HepG2 (cell line): ENCODE data around the gene F13B. TPM values are rescaled to one million over a fixed set of nuclear protein-coding genes. Genes with fewer than 3 reads are reported as not detected.

Source experiments
- ATAC-seq: fragments of 200-7000 bp; cut with Tn5 transposase; 3 replicates; pipeline ENCODE4 v1.9.1; 2020; ENCODE audit warnings: mild to moderate bottlenecking, moderate library complexity
- BruUV-seq: library from RNA; stranded (reverse); fragments of 400-500 nt; replicated peaks from 2 replicates; lab custom pipeline; 2021; lab: Mats Ljungman, UMichigan
- CTCF ChIA-PET: fragments of 300-600 bp; formaldehyde crosslinking; extraction: SDS; loops from one replicate; lab custom pipeline; 2021; ENCODE audit warnings: low total read pairs, inconsistent platforms, low intra/inter-chr PET ratio; lab: Yijun Ruan, JAX
- POLR2A ChIA-PET: fragments of 350-600 bp; sonication (Branson Sonifier 250); formaldehyde crosslinking; loops from one replicate; lab custom pipeline; 2020; ENCODE audit warnings: antibody characterized with exemption, inconsistent platforms; lab: Yijun Ruan, JAX
- DNase-seq: peaks from one replicate; pipeline ENCODE4 v3.0.0-alpha.2; 2015; ENCODE audit warnings: low spot score
- FAIRE-seq: peaks from 3 replicates; lab custom pipeline; 2011; peaks lifted over from hg19 to GRCh38; lab: Jason Lieb, UNC
- H2AFZ ChIP-seq: one replicate; pipeline ENCODE4 v1.6.1; 2011; ENCODE audit warnings: low read length, inconsistent platforms
- H3K27ac ChIP-seq: fragments of 300-600 bp; 3 replicates; pipeline ENCODE4 v1.8.0; 2011; ENCODE audit warnings: mixed run types, mild to moderate bottlenecking, mixed read lengths, low read length, inconsistent platforms; ENCODE audit not compliant: insufficient read depth; ENCODE audit errors: extremely low read length
- H3K27me3 ChIP-seq, 2 experiments: fragments of 200-600 bp in 1 of 2; 2 replicates in 1 of 2; 3 replicates in 1 of 2; pipeline versions ENCODE4 v1.6.0 to v1.8.0; 2011; ENCODE audit warnings: low read length in 2 of 2, mild to moderate bottlenecking in 2 of 2, moderate library complexity in 2 of 2, inconsistent platforms in 1 of 2; ENCODE audit not compliant: insufficient read depth in 2 of 2, control insufficient read depth in 1 of 2
- H3K36me3 ChIP-seq, 2 experiments: fragments of 200-600 bp in 1 of 2; replicated peaks in 1 of 2; 2 replicates in 1 of 2; 3 replicates in 1 of 2; pipeline versions ENCODE4 v1.5.1 to v1.8.0; 2011; ENCODE audit warnings: low read length in 2 of 2, inconsistent platforms in 1 of 2; ENCODE audit not compliant: insufficient read depth in 2 of 2, control insufficient read depth in 1 of 2
- H3K4me1 ChIP-seq: 2 replicates; pipeline ENCODE4 v1.5.1; 2012; ENCODE audit warnings: low read length, inconsistent platforms; ENCODE audit not compliant: insufficient read depth
- H3K4me2 ChIP-seq: 2 replicates; pipeline ENCODE4 v1.6.0; 2011; ENCODE audit warnings: low read depth, low read length, inconsistent platforms
- H3K4me3 ChIP-seq, 3 experiments: fragments of 200-600 bp in 1 of 3; sonication (generic), shearing (Covaris generic) in 1 of 3; replicated peaks in 1 of 3; 2 replicates each; pipeline ENCODE4 v1.5.1; 2011 to 2016; ENCODE audit warnings: low read length in 3 of 3, inconsistent platforms in 2 of 3, low read depth in 2 of 3, mild to moderate bottlenecking in 2 of 3, control low read depth in 1 of 3, mixed read lengths in 1 of 3; ENCODE audit not compliant: insufficient read depth in 1 of 3
- H3K79me2 ChIP-seq: one replicate; pipeline ENCODE4 v1.6.1; 2011; ENCODE audit warnings: low read length, inconsistent platforms; ENCODE audit not compliant: insufficient read depth
- H3K9ac ChIP-seq: 2 replicates; pipeline ENCODE4 v1.6.0; 2011; ENCODE audit warnings: mild to moderate bottlenecking, low read depth, low read length, inconsistent platforms; ENCODE audit not compliant: insufficient read depth
- H3K9me3 ChIP-seq: 2 replicates; pipeline ENCODE4 v1.5.1; 2012; ENCODE audit warnings: mild to moderate bottlenecking, low read length
- H4K20me1 ChIP-seq: 2 replicates; pipeline ENCODE4 v1.6.0; 2011; ENCODE audit warnings: inconsistent platforms, mild to moderate bottlenecking, low read length, moderate library complexity; ENCODE audit not compliant: insufficient read depth
- HHEX ChIP-seq: IDR thresholded peaks from 2 replicates; pipeline ENCODE4 v1.6.1; 2016; ENCODE audit warnings: control low read depth
- KLF6 ChIP-seq: IDR thresholded peaks from 2 replicates; pipeline ENCODE4 v1.8.0; 2016; ENCODE audit warnings: missing biosample characterization, missing genetic modification reagents
- MAFK ChIP-seq, 2 experiments: IDR thresholded peaks in 1 of 2; conservative IDR thresholded peaks in 1 of 2; 2 replicates each; pipeline ENCODE4 v1.6.1; 2011; ENCODE audit warnings: improper control_type of control experiment in 2 of 2, low read length in 2 of 2
- NCOR1 ChIP-seq: fragments of 200-600 bp; sonication (generic); IDR thresholded peaks from 2 replicates; pipeline ENCODE4 v1.7.0; 2017; ENCODE audit warnings: antibody characterized with exemption, low read length, borderline replicate concordance
- NFE2L2 ChIP-seq: fragments of 150-350 bp; IDR thresholded peaks from 2 replicates; pipeline ENCODE4 v1.6.1; 2014; ENCODE audit warnings: low read length
- SAFB2 ChIP-seq: sonication (generic); formaldehyde crosslinking; IDR thresholded peaks from 2 replicates; pipeline ENCODE4 v1.5.1; 2020; ENCODE audit warnings: missing genetic modification reagents, low read depth, mild to moderate bottlenecking, borderline replicate concordance
- SALL2 ChIP-seq: sonication (generic); formaldehyde crosslinking; IDR thresholded peaks from 2 replicates; pipeline ENCODE4 v1.8.1; 2023; ENCODE audit warnings: mild to moderate bottlenecking, missing genetic modification reagents, inconsistent platforms
- TBX2 ChIP-seq: sonication (generic); formaldehyde crosslinking; IDR thresholded peaks from 2 replicates; pipeline ENCODE4 v1.5.0; 2020; ENCODE audit warnings: missing genetic modification reagents, mild to moderate bottlenecking, borderline replicate concordance
- TEAD3 ChIP-seq: optimal IDR thresholded peaks from 2 replicates; pipeline ENCODE3; 2016; ENCODE audit warnings: borderline replicate concordance
- U2AF1 ChIP-seq: fragments of 200-400 bp; formaldehyde crosslinking; optimal IDR thresholded peaks from 2 replicates; pipeline ENCODE3; 2017; ENCODE audit warnings: mild to moderate bottlenecking, low read depth, low read length
- ZEB1 ChIP-seq: IDR thresholded peaks from 2 replicates; pipeline ENCODE4 v1.6.1; 2012; ENCODE audit warnings: mild to moderate bottlenecking, low read depth, inconsistent platforms; ENCODE audit not compliant: insufficient replicate concordance
- ZFP36 ChIP-seq: fragments of 150-350 bp; IDR thresholded peaks from 2 replicates; pipeline ENCODE4 v1.6.1; 2018; ENCODE audit warnings: borderline replicate concordance, low read length, low read depth; ENCODE audit not compliant: partially characterized antibody
- ZNF101 ChIP-seq: sonication (generic); formaldehyde crosslinking; IDR thresholded peaks from 2 replicates; pipeline ENCODE4 v1.4.0; 2020; ENCODE audit warnings: mild to moderate bottlenecking, low read depth, missing genetic modification reagents, borderline replicate concordance
- ZNF138 ChIP-seq: sonication (generic); formaldehyde crosslinking; IDR thresholded peaks from 2 replicates; pipeline ENCODE4 v1.5.0; 2020; ENCODE audit warnings: mild to moderate bottlenecking, low read depth, missing genetic modification reagents
- ZNF431 ChIP-seq: sonication (generic); formaldehyde crosslinking; IDR thresholded peaks from 2 replicates; pipeline ENCODE4 v1.9.0; 2022; ENCODE audit warnings: missing genetic modification reagents, low read depth, mild to moderate bottlenecking, borderline replicate concordance
- ZNF557 ChIP-seq: sonication (generic); formaldehyde crosslinking; IDR thresholded peaks from 2 replicates; pipeline ENCODE4 v1.4.0; 2020; ENCODE audit warnings: missing genetic modification reagents
- ZNF850 ChIP-seq: sonication (generic); formaldehyde crosslinking; conservative IDR thresholded peaks from 2 replicates; pipeline ENCODE4 v1.9.0; 2021; ENCODE audit warnings: mild to moderate bottlenecking, missing genetic modification reagents
- whole genome bisulfite sequencing: methylation state at CpG from one replicate; pipeline ENCODE4 v1.1.6; 2017; ENCODE audit warnings: low lambda C conversion rate; 5-methylcytosine and 5-hydroxymethylcytosine counted together
- in situ Hi-C: cut with HindIII; loops from 2 replicates; pipeline ENCODE4 v1.10.0; 2017; ENCODE audit warnings: low pct_unique_long_range_greater_than_20kb; ENCODE audit not compliant: extremely low pct_ligation_motif_present
- intact Hi-C: fragments of 100-400 bp; cut with micrococcal nuclease; formaldehyde crosslinking; loops from one replicate; pipeline ENCODE4 v1.10.0; 2022; ENCODE audit not compliant: unreplicated experiment
- polyA plus RNA-seq, 8 experiments: library from polyadenylated mRNA; depleted of rRNA in 3 of 8; stranded (reverse) in 7 of 8; unstranded in 1 of 8; fragments of >200 nt; fragmentation: Illumina TruSeq in 4 of 8; extraction: Trizol in 4 of 8; gene quantifications; 2 replicates each; pipeline versions ENCODE4 v1.2.1 to v1.2.3, GENCODE V29; 2011 to 2016; ENCODE audit warnings: low read depth in 4 of 8, missing spikeins in 1 of 8, mixed read lengths in 1 of 8; ENCODE audit not compliant: insufficient read depth in 1 of 8
- total RNA-seq, 5 experiments: library from RNA; depleted of rRNA; stranded (reverse); fragments of >200 nt; fragmentation: Illumina TruSeq; extraction: Trizol; gene quantifications; 2 replicates each; pipeline ENCODE4 v1.2.3, GENCODE V29; 2016; ENCODE audit warnings: low read depth in 1 of 5
- TF ChIP-seq, protein P1 (sequence below): sonication (generic); formaldehyde crosslinking; conservative IDR thresholded peaks from 2 replicates; pipeline ENCODE4 v1.4.0; 2020; ENCODE audit warnings: missing genetic modification reagents

The F13B gene
- total and polyA plus RNA-seq, 2 of the 13 experiments (the other 11 are each of a cell fraction or from before 2014, with no cell fraction given) = 0.41 to 2.7 TPM

DNA sequence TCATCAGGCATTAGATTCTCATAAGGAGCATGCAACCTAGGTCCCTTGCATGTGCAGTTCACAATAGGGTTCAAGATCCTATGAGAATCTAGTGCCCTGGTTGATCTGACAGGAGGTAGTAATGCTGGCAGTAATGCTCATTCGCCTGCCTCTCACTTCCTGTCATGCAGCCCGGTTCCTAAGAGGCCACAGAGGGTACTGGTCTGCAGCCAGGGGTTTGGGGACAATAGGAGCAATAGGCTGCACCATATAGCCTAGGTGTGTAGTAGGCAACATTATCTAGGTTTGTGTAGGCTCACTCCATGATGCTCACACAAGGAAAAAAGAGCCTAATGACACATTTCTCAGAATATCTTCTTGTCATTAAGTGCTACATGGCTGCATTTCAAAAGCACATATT, 63.9 kb downstream of the F13B start (continued):
- TF ChIP-seq, protein P1, sequence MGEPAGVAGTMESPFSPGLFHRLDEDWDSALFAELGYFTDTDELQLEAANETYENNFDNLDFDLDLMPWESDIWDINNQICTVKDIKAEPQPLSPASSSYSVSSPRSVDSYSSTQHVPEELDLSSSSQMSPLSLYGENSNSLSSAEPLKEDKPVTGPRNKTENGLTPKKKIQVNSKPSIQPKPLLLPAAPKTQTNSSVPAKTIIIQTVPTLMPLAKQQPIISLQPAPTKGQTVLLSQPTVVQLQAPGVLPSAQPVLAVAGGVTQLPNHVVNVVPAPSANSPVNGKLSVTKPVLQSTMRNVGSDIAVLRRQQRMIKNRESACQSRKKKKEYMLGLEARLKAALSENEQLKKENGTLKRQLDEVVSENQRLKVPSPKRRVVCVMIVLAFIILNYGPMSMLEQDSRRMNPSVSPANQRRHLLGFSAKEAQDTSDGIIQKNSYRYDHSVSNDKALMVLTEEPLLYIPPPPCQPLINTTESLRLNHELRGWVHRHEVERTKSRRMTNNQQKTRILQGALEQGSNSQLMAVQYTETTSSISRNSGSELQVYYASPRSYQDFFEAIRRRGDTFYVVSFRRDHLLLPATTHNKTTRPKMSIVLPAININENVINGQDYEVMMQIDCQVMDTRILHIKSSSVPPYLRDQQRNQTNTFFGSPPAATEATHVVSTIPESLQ (CRISPR knock-in tag) = no peak
- TF ChIP-seq ZNF850 (CRISPR knock-in tag) = no peak
- no peak for TF ChIP-seq ZFP36
- TF ChIP-seq U2AF1 = no peak
- no peak for TF ChIP-seq ZNF557 (CRISPR knock-in tag)

DNA sequence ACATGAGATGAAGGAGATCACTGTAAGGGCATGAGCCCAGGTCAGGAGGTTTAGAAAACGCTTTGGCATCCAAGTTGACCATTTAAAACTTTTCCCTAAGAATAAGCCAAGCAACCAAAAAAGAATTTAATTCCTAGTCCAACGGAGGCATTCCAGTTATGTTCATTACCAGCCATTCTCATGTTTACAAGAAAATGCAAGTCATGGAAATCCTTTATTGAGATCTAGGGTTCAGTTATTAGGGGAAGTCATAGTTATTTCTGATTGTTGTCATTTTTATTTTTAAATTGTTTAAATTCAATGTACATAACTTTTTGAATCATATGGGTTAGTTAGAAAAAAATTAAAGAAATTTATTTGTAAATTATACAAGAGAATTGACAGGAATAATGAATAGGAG, 65.2 kb downstream of the F13B start:
- Histone ChIP-seq H3K4me1 (no peaks in the 10 kb centered on the region), H3K4me3 (no peak overlapping the region), H3K27ac (no peak overlapping the region), H3K9me3 (no peaks in the 10 kb centered on the region), H4K20me1 (no peaks in the 10 kb centered on the region), H3K4me2 (no peak overlapping the region), H3K79me2 (no peaks in the 10 kb centered on the region), H3K27me3 (no peaks in the 10 kb centered on the region; a peak in 1 of 5 replicates), H3K36me3 (no peaks in the 10 kb centered on the region), H2AFZ (no peak overlapping the region), H3K9ac (no peak overlapping the region)
- FAIRE-seq (no peak), DNase-seq (no peak), ATAC-seq (no peak)
- WGBS = 17% methylated on average over 2 of the region's 2 CpGs
- ChIA-PET POLR2A (no interaction called here), CTCF (no interaction called here)
- intact Hi-C loops (no loop called here), in situ Hi-C loops (no loop called here)
- BruUV-seq = no TSS peak
- TF ChIP-seq TBX2 (no peak), TEAD3 (CRISPR knock-in tag) (no peak), ZEB1 (no peak), MAFK (conservative IDR thresholded peaks at IDR 0.05 in 1 of 2, IDR thresholded peaks at IDR 0.05 in 1 of 2; ENCODE audit: low read length in 2 of 2) (0 out of 4 replicates have a peak, but pooled peaks of 1 of the 2 experiments have one; percentile 8), SALL2 (CRISPR knock-in tag) (no peak), HHEX (CRISPR knock-in tag) (no peak), NCOR1 (no peak), NFE2L2 (peak; percentile 70; the same call in 1 of the 2 replicates), ZNF101 (CRISPR knock-in tag) (no peak), SAFB2 (CRISPR knock-in tag) (no peak), ZNF138 (CRISPR knock-in tag) (no peak), ZNF431 (CRISPR knock-in tag) (no peak), KLF6 (CRISPR knock-in tag) (no peak)
